ENCODE data around the gene LUZP1.

GRCh38 chr1:23167353-23168078 lies 1.1 kb downstream of the LUZP1 start:
- TF ChIP-seq, protein P1, sequence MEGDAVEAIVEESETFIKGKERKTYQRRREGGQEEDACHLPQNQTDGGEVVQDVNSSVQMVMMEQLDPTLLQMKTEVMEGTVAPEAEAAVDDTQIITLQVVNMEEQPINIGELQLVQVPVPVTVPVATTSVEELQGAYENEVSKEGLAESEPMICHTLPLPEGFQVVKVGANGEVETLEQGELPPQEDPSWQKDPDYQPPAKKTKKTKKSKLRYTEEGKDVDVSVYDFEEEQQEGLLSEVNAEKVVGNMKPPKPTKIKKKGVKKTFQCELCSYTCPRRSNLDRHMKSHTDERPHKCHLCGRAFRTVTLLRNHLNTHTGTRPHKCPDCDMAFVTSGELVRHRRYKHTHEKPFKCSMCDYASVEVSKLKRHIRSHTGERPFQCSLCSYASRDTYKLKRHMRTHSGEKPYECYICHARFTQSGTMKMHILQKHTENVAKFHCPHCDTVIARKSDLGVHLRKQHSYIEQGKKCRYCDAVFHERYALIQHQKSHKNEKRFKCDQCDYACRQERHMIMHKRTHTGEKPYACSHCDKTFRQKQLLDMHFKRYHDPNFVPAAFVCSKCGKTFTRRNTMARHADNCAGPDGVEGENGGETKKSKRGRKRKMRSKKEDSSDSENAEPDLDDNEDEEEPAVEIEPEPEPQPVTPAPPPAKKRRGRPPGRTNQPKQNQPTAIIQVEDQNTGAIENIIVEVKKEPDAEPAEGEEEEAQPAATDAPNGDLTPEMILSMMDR (conservative IDR thresholded peaks at IDR 0.05 in 1 of 2, IDR thresholded peaks at IDR 0.05 in 1 of 2; ENCODE audit: extremely low read depth in 1 of 2, insufficient read depth in 1 of 2, low read depth in 1 of 2, low read length in 2 of 2): no peak
- TF ChIP-seq EZH2 (IDR thresholded peaks at IDR 0.05; ENCODE audit: borderline replicate concordance, low read length): no peak
